GM13976 (cell line): ENCODE measurements around the gene PSG6.
"Not testable (repeated sequence)": the region's sequence is repeated elsewhere in the genome, so short reads cannot be mapped to it uniquely, and the experiment has no call there.

Experiments used
- DNase-seq: peaks from one replicate; pipeline ENCODE4 v3.0.0; 2012; ENCODE audit warnings: low spot score
- in situ Hi-C: fragments of 300-500 bp; cut with MboI; formaldehyde crosslinking; loops from one replicate; pipeline ENCODE4 v1.12.0; 2022; ENCODE audit warnings: low sequenced_read_pairs, mixed read lengths, inconsistent platforms; ENCODE audit not compliant: unreplicated experiment
- TF ChIP-seq, protein P1 (sequence below): IDR thresholded peaks from 2 replicates; pipeline ENCODE4 v1.5.1; 2012; ENCODE audit warnings: borderline replicate concordance, mild to moderate bottlenecking; ENCODE audit not compliant: insufficient read depth; ENCODE audit errors: extremely low read depth, missing control alignments, control extremely low read depth

The PSG6 gene

DNA sequence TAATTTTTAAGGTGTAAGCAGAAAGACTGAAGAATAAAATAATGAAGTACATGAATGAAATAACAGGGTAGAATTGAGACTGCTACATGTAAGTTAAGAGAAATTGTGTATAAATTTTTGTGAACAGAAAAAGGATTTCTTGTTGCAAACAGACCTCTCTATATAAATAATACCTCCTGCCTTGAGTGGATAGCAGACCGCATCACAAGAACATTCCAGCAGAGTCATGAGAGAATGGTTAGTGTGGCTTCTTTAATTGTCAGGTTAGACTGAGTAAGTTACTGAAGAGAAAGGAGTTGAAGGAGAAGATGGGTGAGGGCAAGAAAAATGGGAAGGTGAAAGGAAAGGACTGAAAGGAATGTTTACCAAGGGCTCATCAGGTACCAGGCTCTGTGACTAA, 18.6 kb downstream of the PSG6 start:
- not testable (repeated sequence) for DNase-seq

DNA sequence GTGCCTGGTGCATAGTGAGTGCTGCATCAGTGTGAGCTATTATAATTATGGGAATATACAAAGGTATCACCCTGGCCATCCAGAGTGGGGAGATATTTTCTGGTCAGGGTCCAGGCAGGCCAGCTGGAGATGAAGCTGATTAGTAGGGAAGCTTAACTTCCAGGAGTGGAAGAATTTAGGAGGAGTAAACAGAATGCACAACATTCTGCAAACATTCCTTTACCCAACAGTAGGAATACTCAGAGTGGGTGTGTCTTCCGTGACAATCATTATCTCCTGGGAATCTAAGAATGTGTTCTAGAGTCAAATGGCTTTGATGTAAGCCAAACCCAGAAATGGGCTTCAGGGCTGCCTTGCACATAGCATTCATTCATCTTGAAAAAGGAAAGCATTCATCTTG, 19.0 kb downstream of the PSG6 start:
- in situ Hi-C loops, DNase-seq: not testable (repeated sequence)

More for the DNA sequence above, 18.6 kb downstream of the PSG6 start:
- in situ Hi-C loops, result not testable (repeated sequence)

DNA sequence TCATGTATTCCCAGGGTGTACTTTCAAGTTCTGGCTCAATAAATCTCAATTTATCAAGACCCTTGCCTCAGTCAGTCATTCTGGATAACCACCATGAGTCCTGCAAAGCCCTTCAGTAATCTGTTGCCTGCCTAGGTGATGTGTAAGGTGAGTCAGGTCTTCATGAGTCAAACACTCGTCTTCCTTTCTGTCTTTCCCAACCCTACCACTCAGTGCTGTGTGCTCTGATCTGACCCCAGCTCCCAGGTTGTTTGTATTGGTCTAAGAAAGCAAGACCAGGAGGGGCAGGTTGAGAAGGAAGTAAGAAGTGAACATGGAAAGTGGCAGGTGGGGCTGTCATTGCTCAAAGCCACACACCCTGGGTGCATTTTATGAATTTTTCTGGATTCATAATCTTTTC, 20.0 kb downstream of the PSG6 start:
- DNase-seq, in situ Hi-C loops: not testable (repeated sequence)

DNA sequence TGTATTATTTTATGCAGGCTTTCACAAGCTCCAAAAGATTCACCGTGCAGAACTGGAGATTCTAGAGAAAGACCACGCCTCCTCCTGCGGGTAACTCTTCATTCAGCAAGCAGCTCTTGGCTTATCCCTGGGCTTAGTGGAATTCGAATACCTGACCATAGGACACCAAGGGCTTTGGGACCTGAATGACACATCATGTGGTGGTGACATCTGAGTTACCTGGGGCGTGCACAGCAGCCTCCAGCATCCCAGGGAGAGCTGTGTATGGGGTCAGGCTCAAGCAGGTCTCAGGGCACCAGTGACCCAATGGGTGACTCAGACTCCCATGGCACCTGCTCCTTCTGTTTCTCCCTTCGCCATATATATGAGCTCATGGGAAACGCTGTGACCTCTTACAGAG, 27.2 kb downstream of the PSG6 start:
- in situ Hi-C loops, DNase-seq: not testable (repeated sequence)

DNA sequence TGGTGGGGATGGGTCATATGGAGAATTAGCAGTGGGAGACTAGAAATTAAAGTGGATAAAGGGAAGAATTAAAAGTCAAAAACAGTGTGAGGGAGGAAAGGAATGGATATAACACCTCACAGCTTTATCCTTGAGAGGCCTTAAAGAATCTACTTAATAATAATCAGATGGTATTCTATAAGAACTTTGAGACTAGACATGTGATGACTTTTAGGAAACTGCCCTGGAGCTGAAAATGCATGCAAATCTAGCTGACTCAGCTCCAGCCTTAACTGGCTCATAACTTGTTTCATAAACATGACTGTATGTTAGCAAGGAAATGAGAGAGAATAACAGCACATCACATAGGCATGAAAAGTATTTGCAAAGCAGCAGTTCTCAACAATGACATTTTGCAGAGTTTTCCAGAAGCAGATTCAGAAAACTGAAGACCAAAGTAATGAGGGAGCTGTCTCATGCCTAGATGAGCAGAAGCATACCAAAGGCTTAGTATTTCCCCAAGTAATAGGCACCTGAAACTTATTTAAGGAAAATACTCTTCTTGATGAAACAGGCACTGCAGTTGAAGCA, 29.7 kb downstream of the PSG6 start:
- DNase-seq, in situ Hi-C loops: not testable (repeated sequence)

DNA sequence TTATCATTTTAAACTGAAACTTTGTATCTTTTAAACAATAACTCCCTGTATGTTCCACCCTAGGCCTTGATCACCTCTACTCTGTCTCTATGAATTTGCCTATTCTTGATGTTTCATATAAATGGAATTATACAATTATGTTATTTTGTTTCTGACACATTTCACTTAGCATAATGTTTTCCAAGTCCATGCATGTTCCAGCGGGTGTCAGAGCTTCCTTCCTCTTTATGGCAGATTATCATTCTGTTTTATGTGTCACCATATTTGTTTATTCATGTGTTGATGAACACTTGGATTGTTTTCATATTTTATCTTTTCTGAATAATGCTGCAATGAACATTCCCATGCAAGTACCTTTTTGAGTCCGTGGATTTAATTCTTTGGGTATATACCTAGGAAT, 35.0 kb downstream of the PSG6 start:
- in situ Hi-C loops, DNase-seq: not testable (repeated sequence)

DNA sequence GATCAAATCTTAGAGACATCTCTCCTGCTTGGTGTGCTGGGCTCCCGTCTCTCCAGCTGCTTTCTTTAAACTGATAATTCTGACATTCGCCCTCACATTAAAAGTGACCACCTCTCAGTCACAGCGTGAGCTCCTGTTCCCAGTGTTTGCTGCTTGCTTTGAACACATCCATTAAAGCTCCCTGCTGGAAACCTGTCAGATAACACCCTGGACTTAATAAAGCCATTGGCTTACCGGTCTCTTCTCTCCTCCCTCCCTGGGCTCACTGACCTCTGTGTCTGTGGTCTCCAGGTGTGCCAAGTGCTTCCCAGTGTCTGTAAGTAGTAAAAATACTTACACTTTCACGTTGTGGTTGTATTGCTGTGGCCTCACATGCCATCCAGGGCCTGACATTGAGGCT, 35.7 kb downstream of the PSG6 start:
- in situ Hi-C loops, DNase-seq: not testable (repeated sequence)

DNA sequence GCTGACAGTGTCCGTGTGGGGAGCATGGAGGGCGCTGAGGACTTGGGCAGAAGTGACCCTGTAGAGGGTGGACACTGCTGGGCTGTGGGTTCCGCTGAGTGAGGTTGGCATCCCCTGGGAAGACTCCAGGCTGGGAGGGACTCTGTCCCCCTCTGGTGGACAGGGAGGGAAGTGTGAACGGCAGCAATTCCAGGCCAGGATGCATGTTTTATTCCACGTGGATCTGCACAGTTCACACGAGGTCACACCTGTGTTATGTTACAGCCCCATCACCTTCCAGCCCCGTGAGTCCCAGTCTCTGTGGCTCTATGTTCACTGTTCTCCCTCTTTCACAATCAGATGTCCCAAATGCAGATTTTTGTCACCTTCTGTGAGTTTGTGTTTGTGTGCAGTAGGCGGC, 36.4 kb downstream of the PSG6 start:
- in situ Hi-C loops, DNase-seq: not testable (repeated sequence)

DNA sequence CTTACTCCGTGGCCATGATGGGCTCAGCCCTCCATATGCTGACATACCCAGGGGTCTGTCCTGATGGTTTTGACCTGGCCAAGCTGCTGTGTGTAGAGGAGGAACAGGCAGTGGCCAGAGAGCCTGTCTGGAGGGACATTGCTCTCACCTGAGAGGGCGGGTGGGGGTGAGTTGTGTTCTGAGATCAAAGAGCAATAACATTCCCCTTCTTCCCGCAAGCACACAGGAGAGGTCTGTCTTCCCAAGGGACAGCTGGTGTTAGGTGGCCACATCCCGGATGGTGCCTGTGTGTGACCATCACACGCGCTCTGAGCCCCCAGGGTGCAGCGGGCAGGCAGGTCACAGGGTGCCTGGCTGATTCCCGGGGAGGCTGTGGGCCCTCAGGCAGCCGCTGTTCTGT, 37.1 kb downstream of the PSG6 start:
- in situ Hi-C loops, DNase-seq: not testable (repeated sequence)

More for the DNA sequence above, 36.4 kb downstream of the PSG6 start:
- TF ChIP-seq, protein P1, sequence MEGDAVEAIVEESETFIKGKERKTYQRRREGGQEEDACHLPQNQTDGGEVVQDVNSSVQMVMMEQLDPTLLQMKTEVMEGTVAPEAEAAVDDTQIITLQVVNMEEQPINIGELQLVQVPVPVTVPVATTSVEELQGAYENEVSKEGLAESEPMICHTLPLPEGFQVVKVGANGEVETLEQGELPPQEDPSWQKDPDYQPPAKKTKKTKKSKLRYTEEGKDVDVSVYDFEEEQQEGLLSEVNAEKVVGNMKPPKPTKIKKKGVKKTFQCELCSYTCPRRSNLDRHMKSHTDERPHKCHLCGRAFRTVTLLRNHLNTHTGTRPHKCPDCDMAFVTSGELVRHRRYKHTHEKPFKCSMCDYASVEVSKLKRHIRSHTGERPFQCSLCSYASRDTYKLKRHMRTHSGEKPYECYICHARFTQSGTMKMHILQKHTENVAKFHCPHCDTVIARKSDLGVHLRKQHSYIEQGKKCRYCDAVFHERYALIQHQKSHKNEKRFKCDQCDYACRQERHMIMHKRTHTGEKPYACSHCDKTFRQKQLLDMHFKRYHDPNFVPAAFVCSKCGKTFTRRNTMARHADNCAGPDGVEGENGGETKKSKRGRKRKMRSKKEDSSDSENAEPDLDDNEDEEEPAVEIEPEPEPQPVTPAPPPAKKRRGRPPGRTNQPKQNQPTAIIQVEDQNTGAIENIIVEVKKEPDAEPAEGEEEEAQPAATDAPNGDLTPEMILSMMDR, result peak; percentile 25

DNA sequence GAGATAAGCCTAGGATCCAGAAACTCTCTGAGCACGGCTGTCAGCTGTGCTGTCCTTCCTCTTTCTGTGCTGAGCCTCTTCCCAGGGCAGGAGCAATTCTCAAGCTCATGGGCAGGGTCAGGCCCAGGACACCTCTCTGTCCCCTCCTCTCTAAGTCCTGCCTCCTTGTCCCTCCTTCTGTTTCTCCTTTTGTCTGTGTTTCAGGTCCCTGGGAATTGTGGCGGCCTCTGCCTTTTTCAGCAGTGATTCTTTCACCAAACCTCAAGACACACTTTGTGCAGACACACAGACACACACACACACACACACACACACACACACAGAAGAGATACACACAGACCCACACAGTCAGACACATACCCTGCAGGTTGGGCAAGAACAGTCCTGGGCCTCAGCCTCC, 38.1 kb downstream of the PSG6 start, which contains the start of gene PSG1:
PSG1 (minus strand) TSS at position 101 of the 400 bp plus-strand sequence. CDS start 132 bp downstream, outside the sequence.
- DNase-seq, result no peak
- in situ Hi-C loops, result no loop called here
- TF ChIP-seq, protein P1, result no peak

DNA sequence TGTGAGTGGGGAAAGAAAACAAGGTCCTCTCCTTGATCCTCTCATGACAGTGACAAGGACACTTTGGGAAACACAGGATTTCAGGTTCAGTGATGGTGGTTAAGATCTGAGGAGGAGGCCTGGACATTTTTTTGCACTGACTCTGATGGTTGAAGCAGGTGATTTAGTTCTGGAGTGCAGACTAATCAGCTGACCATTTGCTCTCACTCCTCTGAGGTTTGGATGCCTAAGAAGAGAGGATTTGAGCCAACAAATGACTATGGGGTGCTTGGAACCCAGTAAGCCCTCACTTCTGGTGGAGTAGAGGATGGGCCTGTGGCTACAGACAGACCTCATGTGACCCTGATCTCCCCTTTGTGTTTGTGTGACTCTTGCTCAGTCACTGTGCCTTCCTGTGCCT, 41.1 kb downstream of the PSG6 start:
- in situ Hi-C loops, DNase-seq: not testable (repeated sequence)

DNA sequence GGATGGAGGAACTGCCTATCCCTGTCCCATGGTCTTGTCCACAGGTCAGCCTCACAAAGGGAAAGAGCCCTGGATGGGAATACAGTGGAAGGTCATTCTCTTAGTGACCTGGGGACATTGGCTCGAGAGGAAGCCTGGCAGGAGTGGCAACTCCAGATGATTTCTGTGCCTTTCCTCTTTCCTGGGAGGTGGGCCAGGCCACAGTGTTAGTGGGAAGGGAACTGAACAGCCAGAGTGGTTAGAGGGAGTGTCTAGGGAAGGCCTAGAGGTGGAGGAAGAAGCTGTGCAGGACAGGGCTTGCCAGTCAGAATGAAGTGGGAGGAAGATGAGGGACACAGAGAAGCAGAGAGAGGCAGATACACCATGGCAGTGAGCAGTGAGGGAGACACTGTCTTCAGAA, 41.8 kb downstream of the PSG6 start:
- in situ Hi-C loops, result not testable (repeated sequence)

DNA sequence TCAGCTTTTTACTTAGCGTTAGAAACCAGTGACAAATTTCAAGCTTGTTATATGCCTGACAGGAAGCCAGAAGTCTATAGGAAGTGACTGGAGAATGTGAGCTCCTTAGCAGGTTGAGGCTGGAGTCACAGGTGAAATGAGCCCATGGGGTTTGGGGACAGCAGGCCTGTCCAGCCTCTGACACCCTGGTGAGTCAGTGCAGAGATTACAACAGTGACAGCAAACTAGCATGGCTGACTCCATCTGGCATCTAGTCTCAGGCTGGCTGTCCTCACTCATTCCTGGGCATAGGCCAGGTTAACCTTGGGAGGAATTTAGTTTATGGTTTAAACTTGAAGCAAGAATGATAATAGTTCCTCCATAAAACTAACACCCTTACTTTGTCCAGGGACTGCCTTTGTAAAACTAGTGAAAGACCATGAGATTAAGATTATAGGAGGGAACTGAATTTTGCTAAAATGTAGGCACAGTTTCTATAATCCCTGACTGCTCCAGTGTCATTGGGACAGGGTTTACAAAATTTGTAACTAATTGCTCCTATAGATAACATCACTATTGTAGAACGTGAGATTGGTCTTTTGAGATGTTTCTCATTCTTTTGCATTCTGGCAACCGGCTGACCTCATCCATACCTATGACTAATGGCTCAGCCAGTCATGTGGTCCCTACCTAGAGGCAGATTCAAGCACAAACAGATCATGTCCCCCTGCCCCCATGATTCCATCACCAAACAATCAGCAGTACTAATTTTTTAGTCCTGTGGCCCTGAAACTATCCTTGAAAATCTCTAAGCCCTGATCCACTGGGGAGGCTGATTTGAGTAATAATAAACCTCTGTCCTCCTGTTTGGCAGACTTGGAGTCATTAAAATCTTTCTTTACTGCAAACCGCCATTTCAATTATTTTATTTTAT, 42.5 kb downstream of the PSG6 start:
- in situ Hi-C loops, DNase-seq: not testable (repeated sequence)

More for the DNA sequence above, 41.8 kb downstream of the PSG6 start:
- DNase-seq, result not testable (repeated sequence)

DNA sequence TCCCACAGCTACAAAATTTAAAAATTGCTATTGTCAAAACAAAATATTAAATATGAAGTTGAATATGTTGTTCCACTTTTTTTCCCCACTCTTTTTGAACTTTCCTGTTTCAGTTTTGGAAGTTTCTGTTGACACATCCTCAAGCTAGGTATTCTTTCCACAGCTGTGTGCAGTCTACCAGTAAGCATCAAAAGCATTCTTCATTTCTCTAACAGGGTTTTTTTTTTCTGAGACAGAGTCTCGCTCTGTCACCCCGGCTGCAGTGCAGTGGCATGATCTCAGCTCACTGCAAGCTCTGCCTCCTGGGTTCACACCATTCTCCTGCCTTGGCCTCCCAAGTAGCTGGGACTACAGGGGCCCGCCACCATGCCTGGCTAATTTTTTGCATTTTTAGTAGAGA, 43.6 kb downstream of the PSG6 start:
- DNase-seq, in situ Hi-C loops: not testable (repeated sequence)
